GM12891 (cell line): ENCODE data around the gene EPB41L4A.

Experiments
- POLR2A ChIP-seq: IDR thresholded peaks from 2 replicates; pipeline ENCODE4 v1.6.1; 2011; ENCODE audit warnings: low read depth, low read length, control low read depth
- POLR2AphosphoS5 ChIP-seq: IDR thresholded peaks from 2 replicates; pipeline ENCODE4 v1.6.1; 2011; ENCODE audit warnings: low read depth, low read length, control low read depth

DNA sequence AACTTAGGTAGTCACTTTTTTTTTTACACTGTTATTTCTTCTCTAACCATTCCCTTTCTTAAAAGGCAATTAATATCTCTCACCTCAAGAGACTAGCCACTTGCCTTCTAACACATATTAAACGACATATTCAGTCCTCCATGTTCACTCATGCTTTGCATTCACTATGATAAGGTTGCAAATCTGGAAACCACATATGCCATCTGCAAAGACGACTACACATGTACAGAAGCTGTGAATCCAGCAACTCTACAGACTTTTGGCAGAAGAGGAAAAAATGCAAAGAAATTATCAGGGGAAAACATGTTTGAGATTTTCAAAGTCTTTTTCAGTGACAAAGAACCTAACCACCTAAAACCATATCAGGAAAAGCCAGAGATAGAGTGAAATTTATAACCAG, 112.1 kb downstream of the EPB41L4A start:
- TF ChIP-seq POLR2AphosphoS5 (no peak), POLR2A (no peak)
